GM21723 (cell line): ENCODE results near the gene BBS12.

Source experiments
- ATAC-seq: cut with Tn5 transposase; IDR thresholded peaks from one replicate; pipeline ENCODE4 v1.9.1; 2021; ENCODE audit warnings: mild to moderate bottlenecking, moderate library complexity; ENCODE audit not compliant: unreplicated experiment

BBS12 gene

GRCh38 chr4:122793811-122794210 lies 61.3 kb downstream of the BBS12 start:
- ATAC-seq, result no peak
